OCI-LY7 (cell line): ENCODE data around the gene CD300A.

Source experiments
- EZH2phosphoT487 ChIP-seq: fragments of 200-600 bp; sonication (generic); IDR thresholded peaks from 2 replicates; pipeline ENCODE4 v1.6.1; 2018; ENCODE audit warnings: low read depth, borderline replicate concordance, mild to moderate bottlenecking, mixed run types, antibody characterized with exemption, low read length, moderate library complexity, mixed read lengths
- TF ChIP-seq, protein P1 (sequence below): fragments of 200-600 bp; sonication (generic); conservative IDR thresholded peaks from 2 replicates; pipeline ENCODE4 v1.5.1; 2014; ENCODE audit warnings: mild to moderate bottlenecking, antibody characterized with exemption, low read length, moderate library complexity, mixed read lengths

DNA sequence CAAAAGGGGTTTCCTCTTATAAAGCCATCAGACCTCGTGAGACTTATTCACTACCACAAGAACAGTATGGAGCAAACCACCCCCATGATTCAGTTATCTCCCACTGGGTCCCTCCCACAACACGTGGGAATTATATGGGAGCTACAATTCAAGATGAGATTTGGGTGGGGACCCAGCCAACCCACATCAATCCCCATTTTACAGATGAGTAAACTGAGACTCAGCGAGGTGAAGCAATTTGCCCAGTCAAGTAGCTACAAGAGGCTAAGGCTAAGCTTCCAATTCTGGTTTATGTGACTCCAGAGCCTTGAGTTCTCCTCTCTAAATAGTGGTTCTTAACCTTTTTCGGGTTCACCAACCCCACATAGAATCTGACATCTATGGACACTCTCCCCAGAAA, 8.8 kb downstream of the CD300A start:
- no peak for TF ChIP-seq EZH2phosphoT487
- TF ChIP-seq, protein P1, sequence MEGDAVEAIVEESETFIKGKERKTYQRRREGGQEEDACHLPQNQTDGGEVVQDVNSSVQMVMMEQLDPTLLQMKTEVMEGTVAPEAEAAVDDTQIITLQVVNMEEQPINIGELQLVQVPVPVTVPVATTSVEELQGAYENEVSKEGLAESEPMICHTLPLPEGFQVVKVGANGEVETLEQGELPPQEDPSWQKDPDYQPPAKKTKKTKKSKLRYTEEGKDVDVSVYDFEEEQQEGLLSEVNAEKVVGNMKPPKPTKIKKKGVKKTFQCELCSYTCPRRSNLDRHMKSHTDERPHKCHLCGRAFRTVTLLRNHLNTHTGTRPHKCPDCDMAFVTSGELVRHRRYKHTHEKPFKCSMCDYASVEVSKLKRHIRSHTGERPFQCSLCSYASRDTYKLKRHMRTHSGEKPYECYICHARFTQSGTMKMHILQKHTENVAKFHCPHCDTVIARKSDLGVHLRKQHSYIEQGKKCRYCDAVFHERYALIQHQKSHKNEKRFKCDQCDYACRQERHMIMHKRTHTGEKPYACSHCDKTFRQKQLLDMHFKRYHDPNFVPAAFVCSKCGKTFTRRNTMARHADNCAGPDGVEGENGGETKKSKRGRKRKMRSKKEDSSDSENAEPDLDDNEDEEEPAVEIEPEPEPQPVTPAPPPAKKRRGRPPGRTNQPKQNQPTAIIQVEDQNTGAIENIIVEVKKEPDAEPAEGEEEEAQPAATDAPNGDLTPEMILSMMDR, result no peak
